HEK293 (cell line): Measurements from ENCODE around the gene FXYD4.
A peak's percentile ranks its signal among the peaks of the same experiment; 100 is the strongest.

Experiments
- CTCF ChIA-PET: fragments of 350-600 bp; formaldehyde crosslinking; extraction: SDS; loops from one replicate; lab custom pipeline; 2021; ENCODE audit warnings: antibody characterized with exemption; lab: Yijun Ruan, JAX
- POLR2A ChIA-PET: fragments of 300-600 bp; formaldehyde crosslinking; extraction: SDS; loops from one replicate; lab custom pipeline; 2020; ENCODE audit warnings: antibody characterized with exemption, inconsistent platforms; lab: Yijun Ruan, JAX
- H3K27ac ChIP-seq: fragments of 200-500 bp; sonication (Bioruptor generic); 2 replicates; pipeline ENCODE4 v1.5.1; 2014; ENCODE audit warnings: low read depth, low read length, control low read depth, inconsistent platforms; ENCODE audit errors: extremely low read depth
- H3K36me3 ChIP-seq, 2 experiments: fragments of 200-500 bp in 1 of 2; sonication (Bioruptor generic) in 1 of 2; 1 replicate in 1 of 2; 2 replicates in 1 of 2; pipeline ENCODE4 v1.5.1; 2014 to 2017; ENCODE audit warnings: inconsistent platforms in 2 of 2, low read length in 2 of 2; ENCODE audit not compliant: control insufficient read depth in 2 of 2, insufficient read depth in 1 of 2
- H3K4me1 ChIP-seq: fragments of 200-500 bp; sonication (Bioruptor generic); 2 replicates; pipeline ENCODE4 v1.5.1; 2014; ENCODE audit warnings: mild to moderate bottlenecking, low read length, inconsistent platforms; ENCODE audit not compliant: control insufficient read depth, insufficient read depth
- H3K4me3 ChIP-seq: 2 replicates; pipeline ENCODE4 v1.5.1; 2011; ENCODE audit warnings: low read depth, mild to moderate bottlenecking, control low read depth, low read length, moderate library complexity
- H3K9me3 ChIP-seq: fragments of 200-500 bp; sonication (Bioruptor generic); 2 replicates; pipeline ENCODE4 v1.5.1; 2014; ENCODE audit warnings: low read depth, low read length, inconsistent platforms; ENCODE audit not compliant: control insufficient read depth, insufficient read depth
- EGR2 ChIP-seq: fragments of 450-650 bp; formaldehyde crosslinking; IDR thresholded peaks from 2 replicates; pipeline ENCODE4 v1.5.1; 2016; ENCODE audit warnings: low read depth, missing biosample characterization, missing genetic modification characterization
- MEIS1 ChIP-seq: sonication (generic); formaldehyde crosslinking; IDR thresholded peaks from 2 replicates; pipeline ENCODE4 v1.8.1; 2022; ENCODE audit warnings: missing genetic modification reagents, mild to moderate bottlenecking, borderline replicate concordance
- PATZ1 ChIP-seq: fragments of 450-650 bp; formaldehyde crosslinking; IDR thresholded peaks from 2 replicates; pipeline ENCODE4 v1.5.1; 2016; ENCODE audit warnings: missing biosample characterization, missing genetic modification characterization
- REST ChIP-seq: fragments of 450-650 bp; formaldehyde crosslinking; IDR thresholded peaks from 2 replicates; pipeline ENCODE4 v1.5.1; 2016; ENCODE audit warnings: missing biosample characterization, missing genetic modification characterization
- SALL2 ChIP-seq: fragments of 450-650 bp; formaldehyde crosslinking; IDR thresholded peaks from 2 replicates; pipeline ENCODE4 v1.5.0; 2017; ENCODE audit warnings: missing biosample characterization, mild to moderate bottlenecking, missing genetic modification characterization, borderline replicate concordance
- SP3 ChIP-seq: fragments of 450-650 bp; formaldehyde crosslinking; IDR thresholded peaks from 2 replicates; pipeline ENCODE4 v1.5.1; 2016; ENCODE audit warnings: missing biosample characterization, missing genetic modification characterization
- ZBTB20 ChIP-seq: fragments of 450-650 bp; formaldehyde crosslinking; IDR thresholded peaks from 2 replicates; pipeline ENCODE4 v1.5.1; 2016; ENCODE audit warnings: missing biosample characterization, missing genetic modification characterization
- ZBTB44 ChIP-seq: fragments of 450-650 bp; IDR thresholded peaks from 2 replicates; pipeline ENCODE4 v1.5.1; 2018; ENCODE audit warnings: missing biosample characterization, mild to moderate bottlenecking, missing genetic modification characterization
- ZBTB7A ChIP-seq: fragments of 450-650 bp; formaldehyde crosslinking; IDR thresholded peaks from 2 replicates; pipeline ENCODE4 v1.5.1; 2016; ENCODE audit warnings: low read depth, missing biosample characterization, missing genetic modification characterization
- ZFP41 ChIP-seq: fragments of 450-650 bp; formaldehyde crosslinking; IDR thresholded peaks from 2 replicates; pipeline ENCODE4 v1.5.1; 2016; ENCODE audit warnings: missing biosample characterization, missing genetic modification characterization, borderline replicate concordance
- ZIC2 ChIP-seq: fragments of 450-650 bp; formaldehyde crosslinking; IDR thresholded peaks from 2 replicates; pipeline ENCODE4 v1.5.1; 2016; ENCODE audit warnings: missing biosample characterization, missing genetic modification characterization
- ZNF174 ChIP-seq: fragments of 450-650 bp; formaldehyde crosslinking; IDR thresholded peaks from 2 replicates; pipeline ENCODE4 v1.5.0; 2017; ENCODE audit warnings: missing biosample characterization, mild to moderate bottlenecking, missing genetic modification characterization
- ZNF184 ChIP-seq: fragments of 450-650 bp; IDR thresholded peaks from 2 replicates; pipeline ENCODE4 v1.5.1; 2018; ENCODE audit warnings: missing biosample characterization, mild to moderate bottlenecking, missing genetic modification characterization
- ZNF248 ChIP-seq: fragments of 450-650 bp; formaldehyde crosslinking; IDR thresholded peaks from 2 replicates; pipeline ENCODE4 v1.5.1; 2017; ENCODE audit warnings: missing biosample characterization, missing genetic modification characterization
- ZNF280D ChIP-seq: fragments of 450-650 bp; formaldehyde crosslinking; IDR thresholded peaks from 2 replicates; pipeline ENCODE4 v1.5.1; 2016; ENCODE audit warnings: missing biosample characterization, missing genetic modification characterization
- ZNF391 ChIP-seq: fragments of 450-650 bp; formaldehyde crosslinking; IDR thresholded peaks from 2 replicates; pipeline ENCODE4 v1.5.1; 2016; ENCODE audit warnings: low read depth, missing biosample characterization, missing genetic modification characterization, borderline replicate concordance
- ZNF416 ChIP-seq: fragments of 450-650 bp; formaldehyde crosslinking; IDR thresholded peaks from 2 replicates; pipeline ENCODE4 v1.5.1; 2016; ENCODE audit warnings: missing biosample characterization, missing genetic modification characterization
- ZNF501 ChIP-seq: fragments of 450-650 bp; formaldehyde crosslinking; IDR thresholded peaks from 2 replicates; pipeline ENCODE4 v1.5.1; 2016; ENCODE audit warnings: missing biosample characterization, missing genetic modification characterization
- ZNF558 ChIP-seq: fragments of 450-650 bp; formaldehyde crosslinking; IDR thresholded peaks from 2 replicates; pipeline ENCODE4 v1.5.1; 2016; ENCODE audit warnings: missing biosample characterization, missing genetic modification characterization
- ZNF624 ChIP-seq: fragments of 450-650 bp; formaldehyde crosslinking; IDR thresholded peaks from 2 replicates; pipeline ENCODE4 v1.5.1; 2017; ENCODE audit warnings: missing biosample characterization, missing genetic modification characterization
- ZNF791 ChIP-seq: fragments of 450-650 bp; formaldehyde crosslinking; IDR thresholded peaks from 2 replicates; pipeline ENCODE4 v1.5.1; 2016; ENCODE audit warnings: missing biosample characterization, missing genetic modification characterization
- ZSCAN23 ChIP-seq: fragments of 450-650 bp; formaldehyde crosslinking; IDR thresholded peaks from 2 replicates; pipeline ENCODE4 v1.5.1; 2016; ENCODE audit warnings: missing biosample characterization, missing genetic modification characterization
- TF ChIP-seq, protein P1 (sequence below): fragments of 450-650 bp; formaldehyde crosslinking; IDR thresholded peaks from 2 replicates; pipeline ENCODE4 v1.5.1; 2016; ENCODE audit warnings: missing biosample characterization, missing genetic modification characterization

The FXYD4 gene

DNA sequence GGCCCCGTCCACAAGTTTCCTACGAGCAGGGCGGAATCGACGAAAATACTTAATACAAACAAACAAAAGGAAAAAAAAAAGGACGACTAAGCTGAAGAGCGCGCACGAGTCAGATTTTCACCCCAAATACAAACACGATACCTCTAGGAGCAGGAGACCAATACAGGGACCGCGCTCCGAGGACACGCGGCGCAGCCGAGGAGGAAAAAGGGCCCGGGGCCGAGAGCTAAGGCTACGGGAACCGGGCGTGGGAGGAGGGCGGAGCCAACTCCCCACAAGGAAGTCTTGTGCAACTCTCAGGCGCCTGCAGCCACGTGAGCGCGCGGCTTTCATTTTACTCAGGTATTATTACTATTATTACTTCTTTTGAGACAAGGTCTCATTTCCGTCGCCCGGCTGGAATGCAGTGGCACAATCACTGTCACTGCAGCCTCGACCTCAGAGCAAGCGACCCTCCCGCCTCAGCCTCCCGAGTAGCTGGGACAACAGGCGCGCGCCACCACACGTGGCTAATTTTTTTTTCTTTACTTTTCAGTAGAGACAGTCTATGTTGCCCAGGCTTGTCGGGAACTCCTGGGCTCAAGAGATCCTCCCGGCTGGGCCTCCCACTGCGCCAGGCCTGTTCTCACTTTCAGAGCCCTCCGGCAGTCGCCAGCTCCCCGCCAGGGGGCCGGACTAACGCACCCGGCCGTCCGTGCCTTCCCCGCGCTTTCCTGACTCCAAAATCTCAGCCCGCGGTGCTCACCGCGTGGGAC is 36.3 kb downstream of the FXYD4 start:
- Histone ChIP-seq H3K27ac (peak overlapping the region; percentile 96), H3K4me1 (peaks cover 10% of the 10 kb centered on the region; the same call in 1 of the 2 replicates), H3K4me3 (peak overlapping the region; percentile 74), H3K9me3 (no peaks in the 10 kb centered on the region), H3K36me3 (peaks cover 3 to 9% of the 10 kb centered on the region in 2 experiments; a peak in 2 of 3 replicates)
- ChIA-PET CTCF (interaction anchor here (0.7 kb wide), 2 partner anchors 44 to 143 kb away, joined by 3 read pairs; no protein-coding TSS in a partner anchor), POLR2A (interaction anchor here (0.6 to 1.6 kb wide), 8 partner anchors 9 to 29 kb away, joined by 3 to 29 read pairs (median 4); partner anchors contain the start of gene ZNF487)
- TF ChIP-seq ZIC2 (peak; percentile 96), ZFP41 (tag by site-specific recombination) (no peak), ZBTB20 (tag by site-specific recombination) (peak; percentile 87; the same call in 1 of the 2 replicates), ZNF501 (tag by site-specific recombination) (peak; percentile 57; the same call in 1 of the 2 replicates), ZBTB44 (tag by site-specific recombination) (peak; percentile 57; the same call in 1 of the 2 replicates), ZNF391 (tag by site-specific recombination) (no peak), SP3 (tag by site-specific recombination) (peak; percentile 67; the same call in 1 of the 2 replicates), EGR2 (tag by site-specific recombination) (peak; percentile 47), REST (no peak; the same call in 1 of the 2 replicates), PATZ1 (tag by site-specific recombination) (no peak; the same call in 1 of the 2 replicates), MEIS1 (CRISPR knock-in tag) (no peak), ZNF624 (tag by site-specific recombination) (no peak), ZBTB7A (peak; percentile 32; the same call in 1 of the 2 replicates), ZSCAN23 (no peak), ZNF174 (tag by site-specific recombination) (no peak), ZNF280D (tag by site-specific recombination) (peak; percentile 99), ZNF248 (tag by site-specific recombination) (no peak), ZNF791 (tag by site-specific recombination) (no peak), ZNF184 (no peak), ZNF558 (tag by site-specific recombination) (no peak), SALL2 (tag by site-specific recombination) (no peak), ZNF416 (tag by site-specific recombination) (no peak)
- TF ChIP-seq, protein P1, sequence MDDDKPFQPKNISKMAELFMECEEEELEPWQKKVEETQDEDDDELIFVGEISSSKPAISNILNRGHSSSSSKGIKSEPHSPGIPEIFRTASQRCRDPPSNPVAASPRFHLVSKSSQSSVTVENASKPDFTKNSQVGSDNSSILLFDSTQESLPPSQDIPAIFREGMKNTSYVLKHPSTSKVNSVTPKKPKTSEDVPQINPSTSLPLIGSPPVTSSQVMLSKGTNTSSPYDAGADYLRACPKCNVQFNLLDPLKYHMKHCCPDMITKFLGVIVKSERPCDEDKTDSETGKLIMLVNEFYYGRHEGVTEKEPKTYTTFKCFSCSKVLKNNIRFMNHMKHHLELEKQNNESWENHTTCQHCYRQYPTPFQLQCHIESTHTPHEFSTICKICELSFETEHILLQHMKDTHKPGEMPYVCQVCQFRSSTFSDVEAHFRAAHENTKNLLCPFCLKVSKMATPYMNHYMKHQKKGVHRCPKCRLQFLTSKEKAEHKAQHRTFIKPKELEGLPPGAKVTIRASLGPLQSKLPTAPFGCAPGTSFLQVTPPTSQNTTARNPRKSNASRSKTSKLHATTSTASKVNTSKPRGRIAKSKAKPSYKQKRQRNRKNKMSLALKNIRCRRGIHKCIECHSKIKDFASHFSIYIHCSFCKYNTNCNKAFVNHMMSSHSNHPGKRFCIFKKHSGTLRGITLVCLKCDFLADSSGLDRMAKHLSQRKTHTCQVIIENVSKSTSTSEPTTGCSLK (tag by site-specific recombination): no peak
